HAP-1 (cell line): ENCODE results near the gene TMEM234.
"Not testable (repeated sequence)": the region's sequence is repeated elsewhere in the genome, so short reads cannot be mapped to it uniquely, and the experiment has no call there.

Source experiments
- DNase-seq, 2 experiments: peaks; one replicate each; pipeline ENCODE4 v3.0.0-alpha.2; 2016 to 2020; ENCODE audit warnings: low spot score in 2 of 2
- H3K27me3 ChIP-seq: fragments of 250-450 bp; sonication (Bioruptor Pico); 2 replicates; pipeline ENCODE4 v1.5.1; 2020; ENCODE audit warnings: low read depth, mild to moderate bottlenecking, moderate library complexity
- H3K36me3 ChIP-seq: fragments of 250-450 bp; sonication (Bioruptor Pico); replicated peaks from 2 replicates; pipeline ENCODE4 v1.5.1; 2020; ENCODE audit warnings: mild to moderate bottlenecking
- H3K4me1 ChIP-seq: fragments of 250-450 bp; sonication (Bioruptor Pico); 2 replicates; pipeline ENCODE4 v1.5.1; 2020; ENCODE audit warnings: mild to moderate bottlenecking
- H3K4me3 ChIP-seq: fragments of 250-450 bp; sonication (Bioruptor Pico); 2 replicates; pipeline ENCODE4 v1.5.1; 2020; ENCODE audit warnings: mild to moderate bottlenecking, moderate library complexity
- H3K9me3 ChIP-seq: fragments of 250-450 bp; sonication (Bioruptor Pico); 2 replicates; pipeline ENCODE4 v1.5.1; 2020; ENCODE audit warnings: mild to moderate bottlenecking, moderate library complexity
- in situ Hi-C: fragments of 300-500 bp; cut with MboI; formaldehyde crosslinking; loops from 3 replicates; pipeline ENCODE4 v1.14.3; 2020; ENCODE audit warnings: low sequenced_read_pairs, inconsistent platforms, mixed read lengths

Gene TMEM234

GRCh38 chr1:32221980-32222755, at the start of gene TMEM234, which contains the start of gene EIF3I:
Gene TMEM234, minus strand, starts transcription at chr1:32222353. Its CDS starts 31 bp downstream, at chr1:32222322.
Gene EIF3I, plus strand, starts transcription at chr1:32222407. Its CDS starts 35 bp downstream, at chr1:32222442.
- H3K4me3 ChIP-seq = peak within 1 kb of the TSS; percentile 97
- DNase-seq = peak; percentile 88 to 94
- in situ Hi-C loops = no loop called here
- no peaks in the 10 kb centered on the region for H3K9me3 ChIP-seq
- no peaks in the 10 kb centered on the region for H3K27me3 ChIP-seq
- peaks cover 3% of the 10 kb centered on the region for H3K4me1 ChIP-seq
- H3K36me3 ChIP-seq = peaks cover 33% of the 10 kb centered on the region

DNA sequence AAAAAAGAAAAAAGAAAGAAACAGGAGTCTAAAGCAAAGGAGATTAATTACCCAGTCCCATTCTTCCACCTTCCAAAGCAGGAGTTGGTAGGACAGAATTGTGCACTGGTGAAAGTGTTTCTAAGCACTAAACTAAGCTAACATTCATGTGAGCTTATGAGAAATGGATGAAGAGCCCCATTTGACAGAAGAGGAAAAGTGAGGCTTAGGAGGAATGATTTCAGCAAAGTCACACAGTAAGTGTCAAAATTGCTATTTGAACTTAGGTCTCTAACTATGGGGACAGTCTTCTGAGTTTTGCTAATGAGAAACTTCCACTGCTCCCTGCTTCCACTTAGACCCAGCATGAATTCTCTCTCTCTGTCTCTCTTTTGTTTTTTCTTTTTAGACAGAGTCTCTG, 47.6 kb upstream of the TMEM234 start:
- H3K36me3 ChIP-seq = no peaks in the 10 kb centered on the region
- H3K9me3 ChIP-seq = no peaks in the 10 kb centered on the region
- in situ Hi-C loops = no loop called here
- H3K4me1 ChIP-seq = no peaks in the 10 kb centered on the region
- H3K4me3 ChIP-seq = no peak overlapping the region
- DNase-seq = no peak
- 0 out of 2 replicates have a peak, but pooled peaks cover 3% of the 10 kb centered on the region for H3K27me3 ChIP-seq

DNA sequence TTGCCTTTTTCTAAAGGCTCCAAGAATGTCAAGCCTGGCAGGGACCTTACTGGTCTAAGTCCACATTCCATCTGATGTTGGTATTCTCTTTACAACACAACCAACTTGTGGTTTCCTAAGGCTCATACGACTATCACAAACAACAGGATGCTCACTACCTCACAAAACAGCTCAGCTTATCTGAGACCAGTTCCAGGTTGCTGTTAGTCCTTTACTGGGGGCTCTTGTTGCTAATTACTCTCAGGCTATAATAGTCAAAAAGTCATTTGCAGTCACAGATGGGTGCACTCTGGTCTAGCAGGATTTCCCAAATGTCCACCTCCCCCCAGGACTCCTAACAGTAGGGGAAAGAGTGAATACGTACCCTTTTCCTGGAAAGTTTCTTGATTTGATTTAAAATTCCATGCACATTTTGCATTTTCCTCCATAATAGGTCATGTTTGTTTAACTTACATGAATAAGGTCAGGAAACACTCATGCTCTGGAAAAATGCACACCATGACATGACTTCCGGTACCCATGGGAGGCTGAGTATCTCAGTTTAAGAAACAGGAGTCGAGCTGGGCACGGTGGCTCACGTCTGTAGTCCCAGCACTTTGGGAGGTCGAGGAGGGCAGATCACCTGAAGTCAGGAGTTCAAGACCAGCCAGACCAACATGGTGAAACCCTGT, 44.9 kb upstream of the TMEM234 start:
- Histone ChIP-seq H3K4me1 (no peaks in the 10 kb centered on the region), H3K27me3 (no peaks in the 10 kb centered on the region), H3K36me3 (no peaks in the 10 kb centered on the region), H3K4me3 (no peak overlapping the region), H3K9me3 (no peaks in the 10 kb centered on the region)
- in situ Hi-C loops = no loop called here
- DNase-seq = no peak

- Histone ChIP-seq H3K9me3 (no peaks in the 10 kb centered on the region), H3K4me1 (no peaks in the 10 kb centered on the region), H3K4me3 (no peak overlapping the region), H3K27me3 (no peaks in the 10 kb centered on the region), H3K36me3 (no peaks in the 10 kb centered on the region)
- in situ Hi-C loops = no loop called here
- DNase-seq = no peak
Measured at GRCh38 chr1:32265846-32266245, 43.7 kb upstream of the TMEM234 start.

- in situ Hi-C loops = no loop called here
- H3K36me3 ChIP-seq = no peaks in the 10 kb centered on the region
- H3K4me1 ChIP-seq = no peaks in the 10 kb centered on the region
- no peaks in the 10 kb centered on the region for H3K9me3 ChIP-seq
- no peak for DNase-seq
- no peaks in the 10 kb centered on the region for H3K27me3 ChIP-seq
- no peak overlapping the region for H3K4me3 ChIP-seq
Measured at GRCh38 chr1:32263744-32264143, 41.6 kb upstream of the TMEM234 start.

DNA sequence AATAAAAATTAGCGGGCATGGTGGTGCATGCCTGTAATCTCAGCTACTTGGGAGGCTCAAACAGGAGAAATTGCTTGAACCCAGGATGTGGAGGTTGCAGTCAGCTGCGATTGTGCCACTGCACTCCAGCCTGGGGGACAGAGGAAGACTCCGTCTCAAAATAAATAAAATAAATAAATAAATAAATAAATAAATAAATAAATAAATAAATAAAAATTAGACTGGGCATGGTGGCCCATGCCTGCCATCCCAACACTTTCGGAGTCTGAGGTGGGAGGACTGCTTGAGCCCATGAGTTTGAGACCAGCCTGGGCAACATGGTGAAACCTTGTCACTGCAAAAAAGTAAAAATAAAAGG, 41.1 kb upstream of the TMEM234 start:
- in situ Hi-C loops, H3K4me3 ChIP-seq: not testable (repeated sequence)

GRCh38 chr1:32257227-32257508, 35.0 kb upstream of the TMEM234 start:
- Histone ChIP-seq H3K27me3 (no peaks in the 10 kb centered on the region), H3K4me3 (no peak overlapping the region), H3K36me3 (no peaks in the 10 kb centered on the region), H3K9me3 (no peaks in the 10 kb centered on the region), H3K4me1 (no peaks in the 10 kb centered on the region)
- in situ Hi-C loops = no loop called here
- no peak for DNase-seq

More for the DNA sequence above, 41.1 kb upstream of the TMEM234 start:
- not testable (repeated sequence) for H3K27me3 ChIP-seq, DNase-seq, H3K9me3 ChIP-seq, H3K36me3 ChIP-seq, H3K4me1 ChIP-seq

DNA sequence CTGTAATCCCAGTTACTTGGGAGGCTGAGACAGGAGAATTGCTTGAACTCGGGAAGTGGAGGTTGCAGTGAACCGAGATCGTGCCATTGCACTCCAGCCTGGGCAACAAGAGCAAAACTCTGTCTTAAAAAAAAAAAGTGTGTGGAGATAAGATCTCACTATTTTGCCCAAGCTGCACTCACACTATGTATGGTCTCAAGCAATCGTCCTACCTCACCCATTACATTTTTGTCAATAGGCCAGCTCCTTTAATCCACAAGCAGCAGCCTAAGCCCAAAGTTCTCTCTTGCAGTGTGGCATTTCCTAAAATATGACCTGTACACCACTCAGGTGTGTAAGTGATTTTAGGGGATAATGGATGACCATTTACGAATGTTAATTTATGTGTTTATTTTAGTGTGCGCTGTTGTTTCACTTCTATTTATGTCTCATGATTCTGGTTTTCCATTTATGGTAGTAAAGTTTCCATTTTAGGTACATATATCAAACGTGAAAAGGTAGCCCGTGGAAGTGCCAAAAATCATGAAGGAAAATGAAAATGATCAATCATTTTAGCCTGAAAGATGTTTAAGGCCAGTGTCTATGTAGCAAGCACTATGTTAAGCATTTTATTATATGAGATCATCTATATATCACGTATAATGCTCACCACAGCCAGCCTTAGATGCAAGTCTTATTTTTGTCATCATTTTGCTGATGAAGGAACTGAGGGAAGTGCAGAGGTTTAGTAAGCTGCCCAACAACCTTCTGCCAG, 34.5 kb upstream of the TMEM234 start:
- Histone ChIP-seq H3K9me3 (no peaks in the 10 kb centered on the region), H3K4me3 (no peak overlapping the region), H3K4me1 (no peaks in the 10 kb centered on the region), H3K27me3 (no peaks in the 10 kb centered on the region), H3K36me3 (no peaks in the 10 kb centered on the region)
- DNase-seq = no peak
- in situ Hi-C loops = no loop called here

- Histone ChIP-seq H3K36me3 (no peaks in the 10 kb centered on the region), H3K27me3 (no peaks in the 10 kb centered on the region), H3K4me3 (no peak overlapping the region), H3K9me3 (no peaks in the 10 kb centered on the region), H3K4me1 (no peaks in the 10 kb centered on the region)
- in situ Hi-C loops = no loop called here
- DNase-seq = no peak
Measured at GRCh38 chr1:32255072-32256071, 33.2 kb upstream of the TMEM234 start.

DNA sequence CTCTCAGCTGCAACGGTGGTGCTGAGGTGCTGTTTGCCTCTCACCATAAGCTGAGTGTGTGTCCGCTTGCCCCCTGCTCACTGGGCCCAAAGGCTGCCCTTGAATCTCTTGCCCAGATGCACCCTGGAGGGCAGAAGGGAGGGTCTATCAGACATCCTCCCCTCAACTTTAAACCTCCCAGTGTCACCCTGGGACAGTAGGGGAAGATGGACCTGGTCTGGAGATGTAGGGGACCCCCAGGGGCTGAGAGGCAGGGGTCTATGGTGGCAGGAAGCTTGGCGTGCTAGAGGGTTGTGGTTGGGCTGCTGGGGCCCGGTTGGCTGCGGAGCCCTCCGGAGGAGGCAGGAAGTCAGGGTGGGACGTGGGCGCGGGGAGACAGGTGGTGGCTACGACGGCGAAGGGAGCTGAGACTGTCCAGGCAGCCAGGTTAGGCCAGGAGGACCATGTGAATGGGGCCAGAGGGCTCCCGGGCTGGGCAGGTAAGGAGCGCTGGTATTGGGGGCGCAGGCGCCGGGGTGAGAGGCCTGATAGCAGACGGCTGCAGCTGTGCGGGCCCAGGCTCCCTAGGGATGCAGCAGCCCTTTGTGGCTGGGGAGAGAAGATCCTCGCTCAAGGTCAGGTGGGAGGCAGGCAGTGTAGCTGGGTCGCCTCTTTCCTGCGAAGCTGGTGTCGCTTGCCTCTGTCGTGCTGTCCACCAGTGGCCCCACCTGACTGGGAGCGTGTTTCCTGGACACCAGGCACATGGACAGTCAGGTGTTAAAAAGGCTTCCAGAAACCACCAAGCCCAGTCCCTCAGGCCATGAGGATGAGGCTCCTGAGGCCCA, 29.0 kb upstream of the TMEM234 start, which contains the start of gene LCK:
TSS of gene LCK (plus strand) at position 373 of the 824 bp plus-strand sequence. CDS start 23,065 bp downstream, outside the sequence.
- Histone ChIP-seq H3K9me3 (no peaks in the 10 kb centered on the region), H3K27me3 (no peaks in the 10 kb centered on the region), H3K4me1 (no peaks in the 10 kb centered on the region), H3K36me3 (no peaks in the 10 kb centered on the region), H3K4me3 (no peak within 1 kb of the TSS)
- in situ Hi-C loops = no loop called here
- no peak for DNase-seq

GRCh38 chr1:32249831-32250525, 27.8 kb upstream of the TMEM234 start:
- no peaks in the 10 kb centered on the region for H3K27me3 ChIP-seq
- H3K9me3 ChIP-seq = no peaks in the 10 kb centered on the region
- no peaks in the 10 kb centered on the region for H3K36me3 ChIP-seq
- in situ Hi-C loops = no loop called here
- no peaks in the 10 kb centered on the region for H3K4me1 ChIP-seq
- DNase-seq = no peak
- no peak overlapping the region for H3K4me3 ChIP-seq
